H1 (cell line): ENCODE results near the gene PWP2. TPM values are rescaled to one million over a fixed set of nuclear protein-coding genes. Genes with fewer than 3 reads are reported as not detected.

ENCODE experiments used
- CTCF ChIA-PET: fragments of 300-600 bp; sonication (Branson Sonifier 250); formaldehyde crosslinking; loops from one replicate; lab custom pipeline; 2021; ENCODE audit not compliant: partially characterized antibody; lab: Charles Lee
- POLR2A ChIA-PET: fragments of 300-600 bp; sonication (Branson Sonifier 250); formaldehyde crosslinking; loops from one replicate; lab custom pipeline; 2021; ENCODE audit warnings: inconsistent platforms; ENCODE audit not compliant: partially characterized antibody; lab: Charles Lee
- DNase-seq, 2 experiments: peaks; one replicate each; pipeline versions ENCODE4 v3.0.0 to v3.0.0-alpha.2; 2010 to 2022; ENCODE audit warnings: low spot score in 2 of 2, low read depth in 1 of 2, mixed read lengths in 1 of 2
- FAIRE-seq: peaks from 2 replicates; lab custom pipeline; 2011; peaks lifted over from hg19 to GRCh38; lab: Jason Lieb, UNC
- H2AFZ ChIP-seq: 2 replicates; pipeline ENCODE4 v1.8.1; 2012; ENCODE audit warnings: low read length, inconsistent platforms
- H2AK5ac ChIP-seq: 2 replicates; pipeline ENCODE4 v1.6.1; 2013; ENCODE audit warnings: low read depth, low read length
- H2BK120ac ChIP-seq: replicated peaks from 2 replicates; pipeline ENCODE3; 2013; ENCODE audit warnings: low read depth, low read length, inconsistent platforms
- H2BK12ac ChIP-seq: 2 replicates; pipeline ENCODE4 v1.6.1; 2013; ENCODE audit warnings: low read depth, low read length
- H2BK15ac ChIP-seq: 2 replicates; pipeline ENCODE4 v1.6.1; 2013; ENCODE audit warnings: low read length
- H2BK20ac ChIP-seq: 2 replicates; pipeline ENCODE4 v1.6.1; 2013; ENCODE audit warnings: low read length
- H2BK5ac ChIP-seq: 2 replicates; pipeline ENCODE4 v1.6.1; 2013; ENCODE audit warnings: low read depth, low read length
- H3K14ac ChIP-seq: 2 replicates; pipeline ENCODE4 v1.6.1; 2013; ENCODE audit warnings: inconsistent platforms; ENCODE audit not compliant: insufficient read length
- H3K18ac ChIP-seq: 2 replicates; pipeline ENCODE4 v1.6.1; 2013; ENCODE audit warnings: low read length; ENCODE audit errors: extremely low read depth
- H3K23ac ChIP-seq: 2 replicates; pipeline ENCODE4 v1.6.1; 2013; ENCODE audit warnings: inconsistent platforms; ENCODE audit not compliant: insufficient read length
- H3K23me2 ChIP-seq: 2 replicates; pipeline ENCODE4 v1.6.1; 2013; ENCODE audit warnings: low read depth, low read length
- H3K27ac ChIP-seq: 2 replicates; pipeline ENCODE4 v1.6.1; 2011; ENCODE audit warnings: low read depth, low read length, inconsistent platforms
- H3K27me3 ChIP-seq, 4 experiments: replicated peaks in 1 of 4; 1 replicate in 1 of 4; 2 replicates in 3 of 4; pipeline versions ENCODE4 v1.6.1 to v1.8.1; 2011 to 2013; ENCODE audit warnings: low read length in 3 of 4, mild to moderate bottlenecking in 3 of 4, inconsistent platforms in 2 of 4, mixed read lengths in 2 of 4, moderate library complexity in 1 of 4; ENCODE audit not compliant: control insufficient read depth in 3 of 4, insufficient read depth in 3 of 4; ENCODE audit errors: extremely low read depth in 1 of 4
- H3K36me3 ChIP-seq, 4 experiments: 2 replicates each; pipeline versions ENCODE4 v1.6.1 to v1.8.1; 2011 to 2013; ENCODE audit warnings: mild to moderate bottlenecking in 4 of 4, low read length in 3 of 4, moderate library complexity in 2 of 4, control low read depth in 1 of 4, inconsistent platforms in 1 of 4; ENCODE audit not compliant: insufficient read depth in 4 of 4, control insufficient read depth in 2 of 4
- H3K4ac ChIP-seq: replicated peaks from 2 replicates; pipeline ENCODE3; 2013; ENCODE audit warnings: low read length, low read depth, mixed read lengths, inconsistent platforms; ENCODE audit not compliant: insufficient read length
- H3K4me1 ChIP-seq, 4 experiments: replicated peaks in 1 of 4; 1 replicate in 1 of 4; 2 replicates in 3 of 4; pipeline versions ENCODE4 v1.6.1 to v1.8.1; 2011 to 2013; ENCODE audit warnings: low read length in 3 of 4, inconsistent platforms in 2 of 4, mixed read lengths in 1 of 4; ENCODE audit not compliant: insufficient read depth in 4 of 4, control insufficient read depth in 3 of 4
- H3K4me2 ChIP-seq, 2 experiments: 2 replicates each; pipeline versions ENCODE4 v1.6.1 to v1.8.1; 2011 to 2013; ENCODE audit warnings: low read depth in 2 of 2, low read length in 2 of 2, control low read depth in 1 of 2, inconsistent platforms in 1 of 2, mild to moderate bottlenecking in 1 of 2; ENCODE audit not compliant: insufficient read depth in 1 of 2
- H3K4me3 ChIP-seq, 4 experiments: fragments of 200-600, 300-600 bp in 1 of 4; sonication (generic), shearing (Covaris generic), sonication (Bioruptor Twin) in 1 of 4; 2 replicates each; pipeline versions ENCODE4 v1.5.1 to v1.8.1; 2011 to 2016; ENCODE audit warnings: low read length in 4 of 4, low read depth in 3 of 4, control low read depth in 2 of 4, inconsistent platforms in 2 of 4, mild to moderate bottlenecking in 2 of 4, mixed read lengths in 1 of 4, moderate library complexity in 1 of 4; ENCODE audit not compliant: insufficient read depth in 2 of 4; ENCODE audit errors: extremely low read depth in 1 of 4
- H3K56ac ChIP-seq: replicated peaks from 2 replicates; pipeline ENCODE3; 2013; ENCODE audit warnings: low read depth, mild to moderate bottlenecking, mixed read lengths, low read length, inconsistent platforms; ENCODE audit not compliant: insufficient read length
- H3K79me1 ChIP-seq: 2 replicates; pipeline ENCODE4 v1.6.1; 2013; ENCODE audit warnings: low read depth, low read length, control low read depth
- H3K79me2 ChIP-seq, 2 experiments: 2 replicates each; pipeline versions ENCODE4 v1.6.1 to v1.8.1; 2012 to 2013; ENCODE audit warnings: low read length in 2 of 2, mild to moderate bottlenecking in 2 of 2, inconsistent platforms in 1 of 2; ENCODE audit not compliant: insufficient read depth in 2 of 2, control insufficient read depth in 1 of 2
- H3K9ac ChIP-seq, 4 experiments: replicated peaks in 1 of 4; 1 replicate in 1 of 4; 2 replicates in 3 of 4; pipeline versions ENCODE4 v1.6.1 to v1.8.1; 2011 to 2013; ENCODE audit warnings: low read depth in 3 of 4, low read length in 3 of 4, control low read depth in 2 of 4, mild to moderate bottlenecking in 2 of 4, moderate library complexity in 2 of 4, inconsistent platforms in 1 of 4; ENCODE audit errors: extremely low read depth in 1 of 4
- H3K9me3 ChIP-seq, 2 experiments: 2 replicates each; pipeline versions ENCODE4 v1.6.1 to v1.8.1; 2012 to 2013; ENCODE audit warnings: mild to moderate bottlenecking in 2 of 2, moderate library complexity in 2 of 2, control low read depth in 1 of 2, inconsistent platforms in 1 of 2, low read depth in 1 of 2, low read length in 1 of 2, mixed read lengths in 1 of 2; ENCODE audit not compliant: insufficient read depth in 2 of 2
- H4K20me1 ChIP-seq, 2 experiments: replicated peaks in 1 of 2; 2 replicates each; pipeline versions ENCODE3 to v1.8.1; 2011 to 2013; ENCODE audit warnings: inconsistent platforms in 2 of 2, low read length in 2 of 2, mild to moderate bottlenecking in 1 of 2; ENCODE audit not compliant: insufficient read depth in 2 of 2, control insufficient read depth in 1 of 2
- H4K5ac ChIP-seq: 2 replicates; pipeline ENCODE4 v1.6.1; 2013; ENCODE audit warnings: low read length, low read depth, mixed read lengths, inconsistent platforms; ENCODE audit not compliant: insufficient read length
- H4K8ac ChIP-seq: 2 replicates; pipeline ENCODE4 v1.8.0; 2013; ENCODE audit warnings: mild to moderate bottlenecking, moderate library complexity, low read length, inconsistent platforms; ENCODE audit not compliant: insufficient read depth; ENCODE audit errors: extremely low read depth
- H4K91ac ChIP-seq: replicated peaks from 2 replicates; pipeline ENCODE3; 2013; ENCODE audit warnings: low read length, mixed read lengths, inconsistent platforms; ENCODE audit not compliant: insufficient read length
- ATF3 ChIP-seq: IDR thresholded peaks from 2 replicates; pipeline ENCODE4 v1.6.1; 2011; ENCODE audit warnings: low read depth, mild to moderate bottlenecking, low read length; ENCODE audit not compliant: insufficient read depth
- CREB1 ChIP-seq: IDR thresholded peaks from 2 replicates; pipeline ENCODE4 v1.6.1; 2012; ENCODE audit warnings: inconsistent platforms
- HDAC6 ChIP-seq: IDR thresholded peaks from one replicate; pipeline ENCODE4 v1.7.1; 2012; ENCODE audit warnings: low read depth, mild to moderate bottlenecking, inconsistent platforms, low read length, moderate library complexity
- JUN ChIP-seq: IDR thresholded peaks from 2 replicates; pipeline ENCODE4 v1.6.1; 2011; ENCODE audit warnings: low read depth, mild to moderate bottlenecking, improper control_type of control experiment, low read length
- PHF8 ChIP-seq: fragments of 200-600 bp; sonication (generic); conservative IDR thresholded peaks from 2 replicates; pipeline ENCODE4 v1.7.1; 2012; ENCODE audit warnings: low read depth, mild to moderate bottlenecking, inconsistent platforms, low read length, moderate library complexity
- POU5F1 ChIP-seq: IDR thresholded peaks from 2 replicates; pipeline ENCODE4 v1.6.1; 2011; ENCODE audit warnings: low read depth, mild to moderate bottlenecking, low read length, moderate library complexity
- RNF2 ChIP-seq: fragments of 200-900, 300-1000 bp; sonication (generic); IDR thresholded peaks from 2 replicates; pipeline ENCODE4 v1.7.1; 2016; ENCODE audit warnings: borderline replicate concordance, low read depth, mild to moderate bottlenecking, antibody characterized with exemption, low read length; ENCODE audit not compliant: poor library complexity, severe bottlenecking; ENCODE audit errors: missing control alignments
- SAP30 ChIP-seq: fragments of 300-600 bp; sonication (generic); IDR thresholded peaks from 2 replicates; pipeline ENCODE4 v1.7.1; 2012; ENCODE audit warnings: low read length, moderate library complexity, mild to moderate bottlenecking, inconsistent platforms; ENCODE audit not compliant: insufficient read depth, insufficient replicate concordance
- SIX5 ChIP-seq: IDR thresholded peaks from 2 replicates; pipeline ENCODE4 v1.6.1; 2011; ENCODE audit warnings: mild to moderate bottlenecking, low read depth, low read length
- SUZ12 ChIP-seq: fragments of 200-600 bp; sonication (generic); IDR thresholded peaks from 2 replicates; pipeline ENCODE4 v1.6.1; 2012; ENCODE audit warnings: mild to moderate bottlenecking, inconsistent platforms, low read length, moderate library complexity, mixed read lengths
- TAF1 ChIP-seq: IDR thresholded peaks from 2 replicates; pipeline ENCODE4 v1.6.1; 2011; ENCODE audit warnings: mild to moderate bottlenecking, low read depth, low read length
- WGBS, 2 experiments: shearing (Covaris generic) in 1 of 2; methylation state at CpG; one replicate each; pipeline versions ENCODE4 v1.1.6 to v1.1.7; 2013 to 2015; ENCODE audit warnings: low lambda C conversion rate in 2 of 2, mixed read lengths in 2 of 2, inconsistent platforms in 1 of 2, low coverage in 1 of 2, missing lambda C conversion rate in 1 of 2; ENCODE audit not compliant: insufficient replicate concordance in 2 of 2, insufficient coverage in 1 of 2, insufficient read length in 1 of 2; ENCODE audit errors: extremely low coverage in 1 of 2, missing lambda C conversion rate in 1 of 2; 5-methylcytosine and 5-hydroxymethylcytosine counted together
- polyA plus RNA-seq, 7 experiments: library from polyadenylated mRNA; depleted of rRNA in 3 of 7; stranded (reverse) in 5 of 7; unstranded in 2 of 7; fragments of >200 nt in 5 of 7; fragments of 200-250 nt in 2 of 7; gene quantifications; 1 replicate in 5 of 7; 2 replicates in 1 of 7; 4 replicates in 1 of 7; pipeline versions ENCODE4 v1.2.1 to v1.2.3, GENCODE V29; 2011 to 2013; ENCODE audit warnings: missing spikeins in 2 of 7, mixed read lengths in 2 of 7
- total RNA-seq: library from RNA; stranded (reverse); fragmentation: NEBNext Ultra II Directional; extraction: Animal tissue kit (Norgen Biotek cat#: 25700); gene quantifications from 2 replicates; pipeline ENCODE4 v1.2.1, GENCODE V29; 2021

The PWP2 gene
- total and polyA plus RNA-seq, 2 of the 8 experiments (the other 6 are each of a cell fraction or from before 2014, with no cell fraction given): 4.4 to 6.7 TPM

DNA sequence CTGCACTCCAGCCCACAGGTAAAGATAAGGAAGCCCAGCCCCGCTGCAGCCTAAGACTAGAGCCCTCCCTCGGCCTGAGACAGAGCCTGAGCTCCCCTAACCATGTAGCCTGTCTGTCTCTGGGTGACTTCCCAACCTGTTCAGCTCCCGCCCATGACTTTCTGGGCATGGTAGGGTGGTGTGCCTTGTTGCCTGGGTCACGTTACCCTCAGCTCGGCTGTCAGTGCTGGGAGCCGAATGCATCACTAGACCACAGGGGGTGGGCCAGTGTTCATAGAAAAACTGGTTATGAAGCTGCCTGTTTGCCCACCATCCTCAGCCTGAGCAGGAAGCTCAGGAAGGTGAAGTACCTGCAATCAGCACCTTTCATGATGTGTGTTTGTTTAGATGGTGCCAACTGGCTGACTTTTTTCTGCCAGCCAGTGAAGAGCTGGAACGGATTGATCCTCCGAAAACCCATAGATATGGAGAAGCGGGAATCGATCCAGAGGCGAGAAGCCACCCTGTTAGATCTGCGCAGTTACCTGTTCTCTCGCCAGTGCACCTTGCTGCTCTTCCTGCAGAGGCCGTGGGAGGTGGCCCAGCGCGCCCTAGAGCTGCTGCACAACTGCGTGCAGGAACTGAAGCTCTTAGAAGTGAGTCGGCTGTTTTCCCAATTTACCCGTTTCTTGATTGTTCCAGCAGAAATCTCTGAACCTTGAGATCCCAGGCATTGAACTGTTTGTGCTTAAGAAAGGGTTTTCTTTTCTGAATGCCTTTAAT is 43.9 kb upstream of the PWP2 start:
- no peak overlapping the region for H4K91ac ChIP-seq
- no peak for DNase-seq
- H3K4me2 ChIP-seq: no peak overlapping the region
- no peak overlapping the region for H3K23ac ChIP-seq
- H2AFZ ChIP-seq: no peak overlapping the region
- H2BK15ac ChIP-seq: no peak overlapping the region
- no peak overlapping the region; the same call in 1 of the 2 replicates for H2BK5ac ChIP-seq
- H3K14ac ChIP-seq: no peak overlapping the region
- no peaks in the 10 kb centered on the region for H3K23me2 ChIP-seq
- no peak overlapping the region for H3K4ac ChIP-seq
- H3K4me1 ChIP-seq: no peaks in the 10 kb centered on the region; a peak in 1 of 7 replicates
- no peak overlapping the region for H2BK12ac ChIP-seq
- no peaks in the 10 kb centered on the region for H3K27me3 ChIP-seq
- H4K5ac ChIP-seq: no peak overlapping the region
- H2AK5ac ChIP-seq: no peak overlapping the region
- ChIA-PET CTCF (interaction anchor here (1.1 to 1.7 kb wide), 3 partner anchors 11 to 88 kb away, joined by 3 to 12 read pairs (median 6); no protein-coding TSS in a partner anchor), POLR2A (interaction anchor here (1.5 to 1.6 kb wide), 2 partner anchors 23 to 25 kb away, joined by 3 to 4 read pairs; no protein-coding TSS in a partner anchor)
- no peak for FAIRE-seq
- H4K8ac ChIP-seq: no peak overlapping the region; the same call in 1 of the 2 replicates
- H2BK20ac ChIP-seq: no peak overlapping the region
- peaks cover 5 to 10% of the 10 kb centered on the region in 2 experiments for H4K20me1 ChIP-seq
- H3K18ac ChIP-seq: no peak overlapping the region
- H3K9me3 ChIP-seq: no peaks in the 10 kb centered on the region
- no peak overlapping the region for H2BK120ac ChIP-seq
- H3K79me1 ChIP-seq: peaks cover 4% of the 10 kb centered on the region; the same call in 1 of the 2 replicates
- H3K79me2 ChIP-seq: 0 out of 4 replicates have a peak, but pooled peaks cover 0 to 2% of the 10 kb centered on the region in 2 experiments
- H3K4me3 ChIP-seq: no peak overlapping the region
- no peak overlapping the region for H3K27ac ChIP-seq
- H3K56ac ChIP-seq: no peak overlapping the region
- peaks cover 5 to 37% (median 16%) of the 10 kb centered on the region in 4 experiments; a peak in 4 of 8 replicates for H3K36me3 ChIP-seq
- 92% methylated on average over 19 of the region's 19 CpGs; no CpG with 5 or more reads in 1 of the 2 experiments for WGBS, 2 experiments
- no peak overlapping the region for H3K9ac ChIP-seq
- TF ChIP-seq JUN (no peak), SIX5 (no peak), HDAC6 (no peak), RNF2 (no peak), TAF1 (no peak), CREB1 (no peak), SAP30 (no peak), PHF8 (no peak), POU5F1 (no peak), ATF3 (no peak), SUZ12 (no peak)
